GM19193 (cell line): ENCODE results near the gene TRIM16.
"Not testable (repeated sequence)": the region's sequence is repeated elsewhere in the genome, so short reads cannot be mapped to it uniquely, and the experiment has no call there.

Source experiments
- POLR2A ChIP-seq: IDR thresholded peaks from 4 replicates; pipeline ENCODE4 v1.6.1; 2011; ENCODE audit not compliant: insufficient read depth, insufficient read length; ENCODE audit errors: extremely low read depth

TRIM16 gene

GRCh38 chr17:15649861-15650421 is 34.2 kb downstream of the TRIM16 start:
- no peak for TF ChIP-seq POLR2A

- no peak for TF ChIP-seq POLR2A
Measured at GRCh38 chr17:15648386-15648785, 35.7 kb downstream of the TRIM16 start.

GRCh38 chr17:15619331-15620058 is 64.6 kb downstream of the TRIM16 start, which contains the start of gene FBXW10B:
Gene FBXW10B (minus strand): TSS chr17:15619704. CDS start chr17:15619512, 192 bp downstream.
- not testable (repeated sequence) for TF ChIP-seq POLR2A
